ENCODE results near the gene RPH3AL.

Gene RPH3AL

DNA sequence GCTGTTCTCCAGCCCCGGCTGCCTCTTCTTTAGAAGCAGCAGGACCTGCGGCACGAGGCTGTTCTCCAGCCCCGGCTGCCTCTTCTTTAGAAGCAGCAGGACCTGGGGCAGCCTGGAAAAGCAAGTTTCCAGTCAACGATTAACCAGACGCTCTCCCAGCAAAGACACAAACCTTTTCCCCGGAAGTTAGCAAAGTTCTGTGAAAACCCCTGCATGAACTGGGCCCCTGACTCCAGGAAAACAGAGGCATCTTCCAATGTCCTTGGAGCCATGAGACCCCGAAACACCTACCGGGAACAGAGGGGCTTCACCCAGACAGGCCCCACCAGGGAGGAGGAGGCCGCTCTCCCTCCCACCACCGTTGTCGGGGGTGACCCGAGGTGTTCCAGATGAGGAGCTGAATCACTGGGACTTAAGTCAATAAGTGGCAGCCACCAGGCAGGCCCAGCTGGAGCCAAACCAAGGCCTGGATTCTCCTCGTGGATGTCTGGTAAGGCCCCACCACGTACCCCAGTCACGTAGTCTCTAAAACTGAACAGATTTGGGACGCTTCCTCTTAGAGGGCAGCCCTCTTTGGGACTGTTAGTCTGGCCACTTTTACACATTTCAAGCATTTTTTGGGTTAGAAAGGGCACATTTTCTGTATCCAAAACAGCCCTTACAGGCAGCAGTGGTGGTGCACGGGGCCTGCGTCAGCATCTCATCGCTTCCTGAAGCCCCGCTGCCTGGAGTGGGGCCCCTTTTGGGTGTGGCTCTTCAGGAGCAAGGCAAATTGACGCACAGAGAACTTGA, at the start of gene RPH3AL:
Gene RPH3AL, minus strand, starts transcription at position 387 of the 792 bp plus-strand sequence. CDS start 25,264 bp downstream, outside the sequence.
- peak; percentile 24 for DNase-seq

- DNase-seq, result no peak
Observed at GRCh38 chr17:400257-400656, 47.6 kb upstream of the RPH3AL start.

- DNase-seq, result no peak
Observed at GRCh38 chr17:396788-397187, 44.2 kb upstream of the RPH3AL start.

DNA sequence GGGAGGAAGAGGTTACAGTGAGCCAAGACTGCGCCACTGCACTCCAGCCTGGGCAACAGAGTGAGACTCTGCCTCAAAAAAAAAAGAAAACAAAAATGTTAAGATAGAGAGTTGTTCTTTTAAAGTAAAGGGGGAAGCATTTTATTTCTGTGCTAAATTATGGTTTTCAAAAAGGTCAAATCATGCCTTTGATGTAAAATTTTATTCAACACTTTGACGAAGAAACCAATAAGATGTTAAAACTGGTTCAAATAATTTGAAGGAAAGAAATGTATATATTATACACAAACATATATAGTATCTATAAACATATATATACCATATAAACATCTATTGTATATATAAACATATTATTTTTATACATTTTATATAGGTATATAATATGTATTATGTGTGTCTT, 43.4 kb upstream of the RPH3AL start:
- no peak for DNase-seq

DNA sequence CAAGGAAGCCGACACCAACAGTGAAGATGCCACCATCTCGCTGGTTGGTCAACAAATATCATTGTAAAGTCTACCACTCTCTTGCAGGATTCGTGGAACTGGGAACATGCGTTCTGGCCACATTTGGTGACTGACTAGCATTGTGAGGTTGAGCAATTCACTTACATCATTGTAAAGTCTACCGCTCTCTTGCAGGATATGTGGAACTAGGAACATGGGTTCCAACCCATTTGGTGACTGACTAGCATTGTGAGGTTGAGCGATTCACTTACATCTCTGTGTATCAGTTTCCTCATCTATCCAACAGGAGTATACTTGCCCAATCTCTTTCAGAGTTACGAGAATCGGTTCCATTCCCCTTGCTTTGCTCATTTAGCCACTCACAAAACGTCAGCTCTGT, 42.6 kb upstream of the RPH3AL start:
- DNase-seq, result no peak

DNA sequence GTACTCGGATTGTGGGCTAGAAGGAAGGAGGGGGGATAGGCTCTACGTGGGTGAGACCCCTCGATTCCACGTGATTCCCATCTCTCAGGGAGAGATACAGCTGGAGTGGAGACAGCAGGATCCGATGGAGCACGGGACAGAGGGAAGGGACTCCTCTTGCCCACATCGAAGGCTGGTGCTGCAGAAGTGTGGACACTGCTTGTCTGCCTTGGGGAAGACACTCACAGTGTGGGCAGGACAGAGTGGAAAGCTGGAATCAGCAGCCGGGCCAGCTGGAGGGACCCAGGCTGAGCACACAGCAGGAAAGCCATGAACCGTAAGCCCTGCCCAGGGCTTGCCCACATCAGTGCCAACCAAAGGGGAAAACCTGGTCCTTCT, 42.1 kb upstream of the RPH3AL start:
- no peak for DNase-seq

GRCh38 chr17:393806-394717, 41.5 kb upstream of the RPH3AL start:
- DNase-seq, result no peak

DNA sequence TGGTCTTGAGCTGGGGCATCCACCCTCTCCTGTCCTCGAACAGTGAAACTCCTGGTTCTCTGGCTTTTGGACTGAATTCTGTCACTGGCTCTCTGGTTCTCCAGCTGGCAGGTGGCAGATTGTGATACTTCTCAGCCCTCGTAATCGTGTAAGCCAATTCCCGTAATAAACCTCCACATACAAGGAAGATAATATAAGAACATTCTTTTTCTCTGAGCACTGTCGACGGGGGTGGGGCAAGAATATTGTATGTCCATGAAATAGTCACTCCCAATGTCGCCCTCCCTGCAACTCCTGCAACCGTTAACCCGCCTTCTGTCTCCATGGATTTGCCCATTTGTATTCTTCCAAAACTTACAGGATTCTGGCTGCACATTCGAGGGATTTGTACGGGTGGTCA, 39.2 kb upstream of the RPH3AL start:
- DNase-seq, result no peak

- DNase-seq, result no peak
Observed at GRCh38 chr17:390025-390424, 37.4 kb upstream of the RPH3AL start.

GRCh38 chr17:388087-388486, 35.5 kb upstream of the RPH3AL start:
- no peak for DNase-seq

- no peak for DNase-seq
Observed at GRCh38 chr17:386141-386876, 33.7 kb upstream of the RPH3AL start.

DNA sequence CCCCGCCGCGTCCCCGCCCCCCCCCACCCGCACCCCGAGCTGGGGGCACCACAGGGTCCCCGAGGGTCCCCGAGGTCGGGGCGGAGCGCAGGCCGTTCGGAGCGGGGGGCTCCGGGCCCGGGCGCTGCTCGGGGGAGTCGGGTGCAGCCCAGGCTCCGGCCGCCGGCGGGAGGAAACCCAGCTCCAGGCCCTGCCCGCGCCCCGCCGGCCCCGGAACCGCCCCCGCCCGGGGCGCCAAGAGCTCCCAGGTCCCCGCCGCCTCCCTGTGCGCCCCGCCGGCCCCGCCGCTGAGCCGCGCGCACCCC, 33.2 kb upstream of the RPH3AL start:
- DNase-seq, result no peak

DNA sequence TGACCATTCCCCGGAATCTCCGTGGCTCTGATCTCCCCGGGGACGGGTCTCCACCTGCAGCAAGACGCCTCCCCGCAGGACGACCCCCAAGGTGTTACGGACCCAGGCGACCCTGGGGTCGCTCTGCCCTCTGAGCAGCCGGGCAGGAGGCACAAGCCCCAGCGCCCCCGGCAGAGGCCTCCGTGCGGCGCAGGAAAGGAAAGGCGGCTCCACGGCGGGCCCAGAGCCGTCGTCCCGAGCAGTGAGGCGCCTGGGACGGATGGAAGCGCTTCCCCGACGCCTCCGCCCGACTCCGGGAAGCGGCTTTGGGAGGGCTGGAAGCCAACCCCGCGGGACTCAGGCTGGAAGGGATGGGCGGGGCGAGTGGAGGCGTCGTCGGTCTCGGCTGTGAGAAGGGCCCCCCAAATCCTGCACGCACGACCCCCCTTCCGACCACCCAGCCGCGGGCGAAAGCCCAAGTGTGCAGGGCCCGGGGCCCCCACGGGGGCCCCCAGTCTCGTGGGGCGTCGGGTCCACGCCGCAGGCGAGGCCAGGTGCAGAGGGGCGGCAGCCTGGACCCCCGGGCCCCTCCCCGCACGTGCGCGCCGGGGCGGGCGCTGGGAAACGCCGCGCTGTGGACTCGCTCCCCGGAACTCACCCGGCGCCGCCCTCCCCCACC, 32.7 kb upstream of the RPH3AL start:
- no peak for DNase-seq

GRCh38 chr17:384622-385177, 32.1 kb upstream of the RPH3AL start:
- DNase-seq, result no peak

DNA sequence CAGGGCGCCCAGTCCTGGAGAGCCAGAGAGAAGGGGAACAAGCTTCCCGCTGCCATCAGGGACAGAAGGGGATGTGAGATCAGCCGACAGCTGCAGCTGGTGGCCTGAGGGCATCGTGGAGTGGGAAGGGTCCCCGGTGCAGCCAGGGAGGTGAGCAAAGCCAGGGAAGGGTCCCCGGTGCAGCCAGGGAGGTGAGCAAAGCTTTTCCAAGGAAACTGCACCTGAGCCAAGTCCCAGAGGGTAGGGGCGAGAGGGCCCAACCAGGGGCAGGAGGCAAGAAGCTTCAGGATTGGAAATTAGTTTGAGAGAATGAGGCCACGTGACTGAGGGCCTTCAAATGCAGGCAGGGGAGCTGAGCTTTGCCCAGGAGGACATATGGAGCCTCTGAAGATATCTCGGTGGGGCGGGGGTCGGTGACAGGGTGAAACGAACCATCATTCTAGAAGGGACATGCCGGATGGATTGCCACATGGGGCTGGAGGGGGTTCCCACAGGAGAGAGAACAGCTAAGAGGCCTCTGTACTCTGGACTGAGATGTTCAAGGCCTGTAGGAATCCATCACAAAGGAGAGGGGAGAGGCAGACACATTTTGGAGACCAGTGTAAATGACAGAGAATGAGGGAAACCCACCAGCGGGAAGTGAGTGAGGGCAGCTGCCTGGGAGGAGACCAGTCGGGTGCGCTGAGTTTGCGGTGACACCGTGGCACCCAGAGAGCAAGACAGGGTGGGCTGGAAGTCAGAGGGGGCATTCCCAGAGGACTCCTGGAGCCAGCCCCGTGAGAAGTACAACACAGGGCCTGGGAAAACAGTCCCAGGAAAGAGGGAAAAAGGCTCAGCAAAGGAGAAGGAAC, 31.4 kb upstream of the RPH3AL start:
- no peak for DNase-seq

DNA sequence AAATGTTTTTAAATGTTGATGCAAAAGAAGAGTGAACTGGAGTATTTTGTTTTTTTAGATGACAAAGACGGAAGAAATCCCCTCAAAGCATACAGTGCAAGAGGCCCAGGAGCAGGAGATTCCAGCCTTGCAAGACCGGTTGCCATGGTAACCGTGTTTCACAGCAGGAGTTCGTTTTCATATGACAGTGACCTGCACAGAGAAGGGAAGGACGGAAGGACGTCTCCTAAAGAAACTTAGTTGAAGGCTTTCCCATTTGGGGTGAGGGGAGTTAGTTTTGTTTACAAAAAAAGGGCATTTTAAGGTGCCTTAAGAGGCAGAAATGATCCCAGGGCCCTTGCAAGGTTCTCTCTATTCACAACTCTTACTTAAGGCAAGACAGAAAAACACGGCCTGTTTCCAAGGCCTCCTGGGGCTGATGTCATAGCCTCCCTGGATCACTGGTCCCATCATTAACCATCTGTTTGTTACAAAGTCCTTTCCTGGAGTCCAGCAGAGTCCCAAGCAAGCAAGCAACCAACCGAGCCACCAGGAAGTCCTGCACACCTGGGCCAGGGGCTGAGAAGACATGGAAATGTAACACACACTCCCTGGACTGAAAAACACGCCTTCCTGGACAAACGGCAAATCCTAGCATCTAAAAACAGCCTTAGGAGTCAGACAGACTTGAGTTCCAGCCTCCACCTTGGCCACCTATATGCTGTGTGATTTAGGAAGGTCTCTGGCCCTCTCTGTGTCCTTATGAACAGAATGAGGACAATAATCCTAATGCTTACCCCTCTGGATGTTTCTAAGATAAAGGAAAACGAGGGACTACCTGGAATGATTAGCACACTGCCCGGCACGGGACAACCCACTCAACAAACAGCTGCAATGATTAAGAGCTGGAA, 30.3 kb upstream of the RPH3AL start:
- DNase-seq, result no peak

DNA sequence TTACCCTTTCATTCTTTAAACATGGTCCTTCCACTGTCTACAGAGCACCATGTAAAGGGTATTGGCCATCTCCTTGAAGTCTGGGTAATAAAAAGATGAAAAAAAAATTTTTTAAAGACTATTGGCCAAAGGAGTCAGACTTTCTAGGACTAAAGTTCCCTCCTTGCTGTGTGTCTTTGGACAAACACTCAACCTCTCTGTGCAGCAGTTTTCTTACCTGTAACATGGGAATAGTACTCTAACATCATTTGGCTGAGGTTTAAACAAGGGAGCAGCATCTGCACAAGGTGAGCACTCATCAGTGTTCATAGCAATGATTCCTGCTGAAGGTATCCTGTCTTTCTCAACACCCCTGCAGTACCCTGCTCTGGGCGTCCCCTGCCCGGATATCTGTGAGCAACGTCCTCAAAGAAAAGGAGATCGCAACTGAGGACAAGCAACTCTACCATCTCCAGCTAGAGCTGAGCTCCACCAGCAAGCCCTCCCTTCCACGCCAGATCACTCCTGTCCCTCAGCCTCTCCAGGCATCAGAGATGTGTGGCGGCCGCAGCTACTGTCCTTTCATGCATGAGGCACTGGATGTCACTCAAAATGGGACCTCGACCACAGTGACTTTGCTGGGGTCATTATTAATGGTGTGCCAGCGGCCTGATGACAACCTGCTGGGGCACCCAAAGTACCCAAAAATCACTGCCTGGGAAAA, 29.5 kb upstream of the RPH3AL start:
- DNase-seq, result no peak

DNA sequence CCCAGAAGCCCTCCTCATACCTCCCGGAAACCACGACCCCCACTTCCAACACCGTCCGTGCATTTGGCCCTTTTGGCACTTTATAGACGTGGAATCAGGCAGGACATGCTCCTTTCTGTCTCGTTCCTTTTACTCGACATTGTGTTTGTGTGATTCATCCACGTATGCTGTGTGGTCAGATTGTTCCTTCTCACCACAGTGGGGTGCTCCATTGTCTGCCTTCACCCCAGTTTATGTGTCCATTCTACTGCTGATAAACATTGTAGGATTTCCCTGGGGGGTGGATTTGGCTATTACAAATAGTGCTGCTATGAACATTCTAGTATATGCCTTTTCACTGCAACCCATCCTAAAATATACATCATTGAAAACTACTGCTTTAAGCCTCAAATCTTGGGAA, 28.9 kb upstream of the RPH3AL start:
- no peak for DNase-seq

GRCh38 chr17:379531-380465, 27.2 kb upstream of the RPH3AL start:
- DNase-seq, result no peak
